H9 (cell line): ENCODE data around the gene NKIRAS2. TPM values are rescaled to one million over a fixed set of nuclear protein-coding genes. Genes with fewer than 3 reads are reported as not detected.

Experiments used
- DNase-seq: peaks from one replicate; pipeline ENCODE4 v3.0.0-alpha.2; 2017
- H2AFZ ChIP-seq: one replicate; pipeline ENCODE4 v1.6.1; 2013; ENCODE audit warnings: mild to moderate bottlenecking, low read length, control low read depth, moderate library complexity
- H2AK5ac ChIP-seq: 2 replicates; pipeline ENCODE4 v1.6.1; 2013; ENCODE audit warnings: low read length, control low read depth, mixed read lengths; ENCODE audit not compliant: insufficient read length
- H2BK120ac ChIP-seq: one replicate; pipeline ENCODE4 v1.6.1; 2013; ENCODE audit warnings: low read depth, mild to moderate bottlenecking, low read length, control low read depth, inconsistent platforms; ENCODE audit not compliant: poor library complexity, severe bottlenecking
- H2BK12ac ChIP-seq: 2 replicates; pipeline ENCODE4 v1.6.1; 2013; ENCODE audit warnings: low read length, control low read depth, mixed read lengths, low read depth; ENCODE audit not compliant: insufficient read length
- H2BK15ac ChIP-seq: 2 replicates; pipeline ENCODE4 v1.6.1; 2013; ENCODE audit warnings: low read depth, low read length, control low read depth
- H2BK20ac ChIP-seq: one replicate; pipeline ENCODE4 v1.6.1; 2013; ENCODE audit warnings: low read depth, mild to moderate bottlenecking, low read length, control low read depth, inconsistent platforms; ENCODE audit not compliant: poor library complexity, severe bottlenecking
- H2BK5ac ChIP-seq: 2 replicates; pipeline ENCODE4 v1.6.1; 2013; ENCODE audit warnings: low read length, control low read depth, mixed read lengths; ENCODE audit not compliant: insufficient read length
- H3K14ac ChIP-seq: 2 replicates; pipeline ENCODE4 v1.6.1; 2013; ENCODE audit warnings: low read length, control low read depth; ENCODE audit not compliant: insufficient read depth
- H3K18ac ChIP-seq: 2 replicates; pipeline ENCODE4 v1.6.1; 2013; ENCODE audit warnings: low read depth, mild to moderate bottlenecking, mixed read lengths, low read length, control low read depth; ENCODE audit not compliant: insufficient read length
- H3K23ac ChIP-seq: 2 replicates; pipeline ENCODE4 v1.6.1; 2013; ENCODE audit warnings: low read length, control low read depth, mixed read lengths, low read depth; ENCODE audit not compliant: insufficient read length
- H3K23me2 ChIP-seq: 2 replicates; pipeline ENCODE4 v1.6.1; 2013; ENCODE audit warnings: low read depth, mild to moderate bottlenecking, mixed read lengths, low read length, control low read depth; ENCODE audit not compliant: insufficient read length, poor library complexity, severe bottlenecking
- H3K27ac ChIP-seq: 2 replicates; pipeline ENCODE4 v1.5.1; 2013; ENCODE audit warnings: low read length, control low read depth, mixed read lengths, low read depth; ENCODE audit not compliant: insufficient read length
- H3K27me3 ChIP-seq: 2 replicates; pipeline ENCODE4 v1.6.1; 2013; ENCODE audit warnings: low read length, control low read depth, inconsistent platforms; ENCODE audit not compliant: insufficient read depth
- H3K4ac ChIP-seq: 2 replicates; pipeline ENCODE4 v1.6.1; 2013; ENCODE audit warnings: low read depth, mild to moderate bottlenecking, control low read depth, inconsistent platforms, low read length, moderate library complexity
- H3K4me1 ChIP-seq: 2 replicates; pipeline ENCODE4 v1.6.1; 2013; ENCODE audit warnings: low read length, control low read depth, inconsistent platforms; ENCODE audit not compliant: insufficient read depth
- H3K4me2 ChIP-seq: 2 replicates; pipeline ENCODE4 v1.6.1; 2013; ENCODE audit warnings: low read length, control low read depth, mixed read lengths; ENCODE audit not compliant: insufficient read length, insufficient read depth
- H3K56ac ChIP-seq: 2 replicates; pipeline ENCODE4 v1.6.1; 2013; ENCODE audit warnings: low read depth, mild to moderate bottlenecking, mixed read lengths, low read length, control low read depth; ENCODE audit not compliant: insufficient read length
- H3K79me1 ChIP-seq: 2 replicates; pipeline ENCODE4 v1.6.1; 2013; ENCODE audit warnings: low read depth, mild to moderate bottlenecking, moderate library complexity, low read length, control low read depth, inconsistent platforms; ENCODE audit not compliant: insufficient read depth, poor library complexity, severe bottlenecking
- H3K79me2 ChIP-seq: 2 replicates; pipeline ENCODE4 v1.6.1; 2013; ENCODE audit warnings: low read length, control low read depth, inconsistent platforms; ENCODE audit not compliant: insufficient read depth
- H3K9ac ChIP-seq: 2 replicates; pipeline ENCODE4 v1.6.1; 2013; ENCODE audit warnings: low read length, control low read depth, mixed read lengths; ENCODE audit not compliant: insufficient read length; ENCODE audit errors: extremely low read depth
- H3K9me3 ChIP-seq: one replicate; pipeline ENCODE4 v1.6.1; 2013; ENCODE audit warnings: low read depth, low read length, inconsistent platforms; ENCODE audit not compliant: control insufficient read depth
- H3T11ph ChIP-seq: one replicate; pipeline ENCODE4 v1.6.1; 2013; ENCODE audit warnings: mild to moderate bottlenecking, low read length, control low read depth, inconsistent platforms
- H4K20me1 ChIP-seq: one replicate; pipeline ENCODE4 v1.6.1; 2013; ENCODE audit not compliant: control insufficient read depth, insufficient read length, insufficient read depth
- H4K5ac ChIP-seq: 2 replicates; pipeline ENCODE4 v1.6.1; 2013; ENCODE audit warnings: low read depth, mild to moderate bottlenecking, mixed read lengths, low read length, control low read depth; ENCODE audit not compliant: insufficient read length
- H4K8ac ChIP-seq: replicated peaks from 2 replicates; pipeline ENCODE4 v1.6.1; 2013; ENCODE audit warnings: low read length, control low read depth, mixed read lengths, low read depth; ENCODE audit not compliant: insufficient read length
- H4K91ac ChIP-seq: 2 replicates; pipeline ENCODE4 v1.6.1; 2013; ENCODE audit warnings: low read depth, mild to moderate bottlenecking, moderate library complexity, mixed read lengths, low read length, control low read depth; ENCODE audit not compliant: insufficient read length
- H3K27ac Mint-ChIP-seq, 3 experiments: 2 replicates in 2 of 3; 3 replicates in 1 of 3; pipeline ENCODE4 v1.8.0; 2020 to 2021; ENCODE audit warnings: mixed read lengths in 3 of 3, mild to moderate bottlenecking in 1 of 3, moderate library complexity in 1 of 3
- H3K27me3 Mint-ChIP-seq: 2 replicates; pipeline ENCODE4 v1.8.0; 2021; ENCODE audit warnings: low read depth, mild to moderate bottlenecking, moderate library complexity, mixed read lengths
- H3K36me3 Mint-ChIP-seq, 3 experiments: 2 replicates in 2 of 3; 3 replicates in 1 of 3; pipeline ENCODE4 v1.8.0; 2020 to 2021; ENCODE audit warnings: low read depth in 3 of 3, mixed read lengths in 3 of 3; ENCODE audit not compliant: insufficient read depth in 1 of 3
- H3K4me1 Mint-ChIP-seq, 2 experiments: 2 replicates each; pipeline ENCODE4 v1.8.0; 2020; ENCODE audit warnings: mixed read lengths in 2 of 2
- H3K4me3 Mint-ChIP-seq, 2 experiments: 2 replicates in 1 of 2; 3 replicates in 1 of 2; pipeline ENCODE4 v1.8.0; 2020 to 2021; ENCODE audit warnings: mild to moderate bottlenecking in 2 of 2, mixed read lengths in 2 of 2, moderate library complexity in 1 of 2
- H3K9me3 Mint-ChIP-seq, 2 experiments: 2 replicates in 1 of 2; 3 replicates in 1 of 2; pipeline ENCODE4 v1.8.0; 2020; ENCODE audit warnings: mild to moderate bottlenecking in 2 of 2, mixed read lengths in 2 of 2, moderate library complexity in 1 of 2
- CTCF ChIP-seq: fragments of 200-600 bp; sonication (generic); conservative IDR thresholded peaks from 3 replicates; pipeline ENCODE4 v1.8.0; 2021; ENCODE audit warnings: antibody characterized with exemption, mild to moderate bottlenecking
- WGBS: extraction: QIAGEN DNeasy Blood & Tissue Kit; methylation state at CpG from one replicate; pipeline ENCODE4 v1.1.7; 2013; ENCODE audit warnings: missing lambda C conversion rate, low lambda C conversion rate, mixed read lengths; ENCODE audit not compliant: insufficient read length; ENCODE audit errors: extremely low coverage; 5-methylcytosine and 5-hydroxymethylcytosine counted together
- total RNA-seq: library from RNA; stranded (reverse); gene quantifications from 2 replicates; pipeline ENCODE4 v1.2.1, GENCODE V29; 2021

The NKIRAS2 gene
- total RNA-seq, 1 experiment from 2014 or later, result 37.1 TPM

GRCh38 chr17:42047343-42047742 is 27.5 kb downstream of the NKIRAS2 start:
- no peak for DNase-seq
- no peak overlapping the region for H3K4me3 Mint-ChIP-seq
- H3K27me3 Mint-ChIP-seq, result peaks cover 22% of the 10 kb centered on the region
- no peak overlapping the region for H3K27ac Mint-ChIP-seq
- H2BK20ac ChIP-seq, result no peak overlapping the region
- no peak overlapping the region for H4K91ac ChIP-seq
- no peak overlapping the region for H2BK5ac ChIP-seq
- no peaks in the 10 kb centered on the region for H3K79me1 ChIP-seq
- no peak overlapping the region for H3K4ac ChIP-seq
- H3K27me3 ChIP-seq, result no peaks in the 10 kb centered on the region
- no peak overlapping the region for H3K23ac ChIP-seq
- no peak overlapping the region for H3K27ac ChIP-seq
- no peaks in the 10 kb centered on the region for H4K20me1 ChIP-seq
- no peaks in the 10 kb centered on the region for H3K9me3 ChIP-seq
- no peak overlapping the region for H3K14ac ChIP-seq
- no peak overlapping the region for H3K18ac ChIP-seq
- no peak for TF ChIP-seq CTCF
- H4K8ac ChIP-seq, result no peak overlapping the region
- no peaks in the 10 kb centered on the region for H3K9me3 Mint-ChIP-seq
- peaks cover 7% of the 10 kb centered on the region; the same call in 1 of the 2 replicates for H3K4me1 ChIP-seq
- H3T11ph ChIP-seq, result no peak overlapping the region
- peaks cover 9% of the 10 kb centered on the region for H3K23me2 ChIP-seq
- no peaks in the 10 kb centered on the region; a peak in 1 of 7 replicates for H3K36me3 Mint-ChIP-seq
- H3K9ac ChIP-seq, result no peak overlapping the region
- no peak overlapping the region for H2AK5ac ChIP-seq
- H3K4me1 Mint-ChIP-seq, result peaks cover 24 to 30% of the 10 kb centered on the region in 2 experiments
- H2BK120ac ChIP-seq, result no peak overlapping the region
- H2BK15ac ChIP-seq, result no peak overlapping the region
- H3K4me2 ChIP-seq, result no peak overlapping the region
- H4K5ac ChIP-seq, result no peak overlapping the region
- no CpG with 5 or more reads among the region's 12 CpGs for WGBS
- H3K79me2 ChIP-seq, result no peaks in the 10 kb centered on the region
- H2BK12ac ChIP-seq, result no peak overlapping the region
- no peak overlapping the region for H3K56ac ChIP-seq
- no peak overlapping the region for H2AFZ ChIP-seq
